Measurements from ENCODE around the gene ACOT7.

DNA sequence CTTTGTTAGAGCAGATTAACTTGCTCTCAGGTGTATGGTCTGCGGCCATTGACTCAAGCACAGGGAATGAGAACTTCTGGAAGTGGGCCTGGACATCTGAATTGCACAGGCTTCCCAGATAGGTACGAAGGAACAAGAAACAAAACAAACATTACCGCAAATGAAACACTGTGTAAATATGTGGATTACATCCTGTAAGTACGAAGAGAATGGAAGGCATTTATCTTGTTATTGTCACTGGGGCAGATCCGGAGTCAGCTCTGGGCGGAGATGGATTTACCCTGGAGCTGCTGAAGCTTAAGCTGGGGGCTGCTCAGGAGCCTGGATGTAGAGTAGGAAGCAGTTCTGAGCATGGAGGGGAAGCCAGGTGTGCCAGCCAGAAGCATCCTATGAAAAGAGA, 19.3 kb upstream of the ACOT7 start:
- TF ChIP-seq, protein P1, sequence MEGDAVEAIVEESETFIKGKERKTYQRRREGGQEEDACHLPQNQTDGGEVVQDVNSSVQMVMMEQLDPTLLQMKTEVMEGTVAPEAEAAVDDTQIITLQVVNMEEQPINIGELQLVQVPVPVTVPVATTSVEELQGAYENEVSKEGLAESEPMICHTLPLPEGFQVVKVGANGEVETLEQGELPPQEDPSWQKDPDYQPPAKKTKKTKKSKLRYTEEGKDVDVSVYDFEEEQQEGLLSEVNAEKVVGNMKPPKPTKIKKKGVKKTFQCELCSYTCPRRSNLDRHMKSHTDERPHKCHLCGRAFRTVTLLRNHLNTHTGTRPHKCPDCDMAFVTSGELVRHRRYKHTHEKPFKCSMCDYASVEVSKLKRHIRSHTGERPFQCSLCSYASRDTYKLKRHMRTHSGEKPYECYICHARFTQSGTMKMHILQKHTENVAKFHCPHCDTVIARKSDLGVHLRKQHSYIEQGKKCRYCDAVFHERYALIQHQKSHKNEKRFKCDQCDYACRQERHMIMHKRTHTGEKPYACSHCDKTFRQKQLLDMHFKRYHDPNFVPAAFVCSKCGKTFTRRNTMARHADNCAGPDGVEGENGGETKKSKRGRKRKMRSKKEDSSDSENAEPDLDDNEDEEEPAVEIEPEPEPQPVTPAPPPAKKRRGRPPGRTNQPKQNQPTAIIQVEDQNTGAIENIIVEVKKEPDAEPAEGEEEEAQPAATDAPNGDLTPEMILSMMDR (IDR thresholded peaks at IDR 0.05): no peak
- TF ChIP-seq POLR2A (IDR thresholded peaks at IDR 0.05): no peak

Data from lower leg skin (tissue), 3 donors.